ENCODE data around the gene P2RY14. TPM values are rescaled to one million over a fixed set of nuclear protein-coding genes. Genes with fewer than 3 reads are reported as not detected.

Gene P2RY14
- total RNA-seq, 1 experiment from 2014 or later, result not detected

GRCh38 chr3:151321526-151321925 is 43.2 kb upstream of the P2RY14 start:
- ChIA-PET POLR2A (no interaction called here), CTCF (no interaction called here)
- Mint-ChIP-seq H3K36me3 (ENCODE audit: insufficient read depth, unreplicated experiment) (no peaks in the 10 kb centered on the region), H3K27ac (ENCODE audit: unreplicated experiment) (no peak overlapping the region), H3K4me1 (ENCODE audit: low read depth, unreplicated experiment) (no peaks in the 10 kb centered on the region), H3K9me3 (ENCODE audit: unreplicated experiment) (no peaks in the 10 kb centered on the region), H3K4me3 (ENCODE audit: unreplicated experiment) (no peak overlapping the region), H3K27me3 (ENCODE audit: insufficient read depth, unreplicated experiment) (no peaks in the 10 kb centered on the region)
- no TSS peak for BruUV-seq (replicated peaks)
- no peak overlapping the region for H3K4me3 ChIP-seq (ENCODE audit: low read depth, low read length)
- H3K36me3 ChIP-seq (ENCODE audit: control insufficient read depth, insufficient read depth, low read length), result no peaks in the 10 kb centered on the region
- TF ChIP-seq CTCF (IDR thresholded peaks at IDR 0.05; ENCODE audit: insufficient read depth in 1 of 2, low read depth in 1 of 2, low read length in 1 of 2, severe bottlenecking in 1 of 2, unreplicated experiment in 1 of 2), result no peak
- intact Hi-C loops (cut with micrococcal nuclease; ENCODE audit: unreplicated experiment), result no loop called here
- DNase-seq, result no peak
- H3K27me3 ChIP-seq (replicated peaks; ENCODE audit: control insufficient read depth, insufficient read depth, low read length), result no peaks in the 10 kb centered on the region
- no peaks in the 10 kb centered on the region for H3K4me1 ChIP-seq
- no peaks in the 10 kb centered on the region for H3K9me3 ChIP-seq

GRCh38 chr3:151320131-151320530 is 41.8 kb upstream of the P2RY14 start:
- no peak for TF ChIP-seq CTCF (IDR thresholded peaks at IDR 0.05; ENCODE audit: insufficient read depth in 1 of 2, low read depth in 1 of 2, low read length in 1 of 2, severe bottlenecking in 1 of 2, unreplicated experiment in 1 of 2)
- ChIA-PET CTCF (no interaction called here), POLR2A (no interaction called here)
- Histone ChIP-seq H3K9me3 (no peaks in the 10 kb centered on the region), H3K4me1 (no peaks in the 10 kb centered on the region), H3K36me3 (ENCODE audit: control insufficient read depth, insufficient read depth, low read length) (no peaks in the 10 kb centered on the region), H3K27me3 (replicated peaks; ENCODE audit: control insufficient read depth, insufficient read depth, low read length) (no peaks in the 10 kb centered on the region), H3K4me3 (ENCODE audit: low read depth, low read length) (no peak overlapping the region)
- intact Hi-C loops (cut with micrococcal nuclease; ENCODE audit: unreplicated experiment), result no loop called here
- no peak for DNase-seq
- no peak overlapping the region for H3K27ac Mint-ChIP-seq (ENCODE audit: unreplicated experiment)
- H3K4me3 Mint-ChIP-seq (ENCODE audit: unreplicated experiment), result no peak overlapping the region
- H3K9me3 Mint-ChIP-seq (ENCODE audit: unreplicated experiment), result no peaks in the 10 kb centered on the region
- BruUV-seq (replicated peaks), result no TSS peak
- H3K27me3 Mint-ChIP-seq (ENCODE audit: insufficient read depth, unreplicated experiment), result no peaks in the 10 kb centered on the region
- peaks cover 10% of the 10 kb centered on the region for H3K4me1 Mint-ChIP-seq (ENCODE audit: low read depth, unreplicated experiment)
- H3K36me3 Mint-ChIP-seq (ENCODE audit: insufficient read depth, unreplicated experiment), result no peaks in the 10 kb centered on the region

- TF ChIP-seq CTCF (IDR thresholded peaks at IDR 0.05; ENCODE audit: insufficient read depth in 1 of 2, low read depth in 1 of 2, low read length in 1 of 2, severe bottlenecking in 1 of 2, unreplicated experiment in 1 of 2), result no peak
- DNase-seq, result no peak
- Histone ChIP-seq H3K27me3 (replicated peaks; ENCODE audit: control insufficient read depth, insufficient read depth, low read length) (no peaks in the 10 kb centered on the region), H3K9me3 (no peaks in the 10 kb centered on the region), H3K36me3 (ENCODE audit: control insufficient read depth, insufficient read depth, low read length) (no peaks in the 10 kb centered on the region), H3K4me1 (no peaks in the 10 kb centered on the region), H3K4me3 (ENCODE audit: low read depth, low read length) (no peak overlapping the region)
- H3K27ac Mint-ChIP-seq (ENCODE audit: unreplicated experiment), result no peak overlapping the region
- ChIA-PET CTCF (no interaction called here), POLR2A (no interaction called here)
- intact Hi-C loops (cut with micrococcal nuclease; ENCODE audit: unreplicated experiment), result no loop called here
- no peaks in the 10 kb centered on the region for H3K36me3 Mint-ChIP-seq (ENCODE audit: insufficient read depth, unreplicated experiment)
- peaks cover 12% of the 10 kb centered on the region for H3K4me1 Mint-ChIP-seq (ENCODE audit: low read depth, unreplicated experiment)
- no peaks in the 10 kb centered on the region for H3K9me3 Mint-ChIP-seq (ENCODE audit: unreplicated experiment)
- no peak overlapping the region for H3K4me3 Mint-ChIP-seq (ENCODE audit: unreplicated experiment)
- H3K27me3 Mint-ChIP-seq (ENCODE audit: insufficient read depth, unreplicated experiment), result no peaks in the 10 kb centered on the region
- no TSS peak for BruUV-seq (replicated peaks)
These were observed 41.3 kb upstream of the P2RY14 start for GRCh38 chr3:151319628-151320027.
